Cardiac muscle cell (in vitro differentiated cells and primary cell): ENCODE results near the gene GNB2. TPM values are rescaled to one million over a fixed set of nuclear protein-coding genes. Genes with fewer than 3 reads are reported as not detected.

ENCODE experiments used
- DNase-seq, 2 donors: peaks; one replicate each; pipeline versions ENCODE4 v3.0.0 to v3.0.0-alpha.2; 2010 to 2017; ENCODE audit warnings: low read depth in 1 of 2, low spot score in 1 of 2
- H3K27ac ChIP-seq: fragments of 200-600 bp; sonication (generic); 2 replicates; pipeline ENCODE4 v1.5.1; 2016
- H3K27me3 ChIP-seq: fragments of 200-600 bp; sonication (generic); 2 replicates; pipeline ENCODE4 v1.6.0; 2016; ENCODE audit warnings: control low read depth
- H3K36me3 ChIP-seq: fragments of 200-600 bp; sonication (generic); 2 replicates; pipeline ENCODE4 v1.5.1; 2016; ENCODE audit warnings: control low read depth
- H3K4me1 ChIP-seq: fragments of 200-600 bp; sonication (generic); 2 replicates; pipeline ENCODE4 v1.8.1; 2017; ENCODE audit warnings: low read depth, mild to moderate bottlenecking, mixed run types
- H3K4me3 ChIP-seq: fragments of 200-600 bp; sonication (generic); 2 replicates; pipeline ENCODE4 v1.5.1; 2016; ENCODE audit warnings: mild to moderate bottlenecking
- H3K9me3 ChIP-seq: fragments of 200-600 bp; sonication (generic); 2 replicates; pipeline ENCODE4 v1.5.1; 2017; ENCODE audit warnings: low read depth, mild to moderate bottlenecking, control low read depth
- CTCF ChIP-seq: IDR thresholded peaks from 2 replicates; pipeline ENCODE4 v1.5.1; 2012; ENCODE audit warnings: low read depth, mild to moderate bottlenecking, low read length
- polyA plus RNA-seq: library from polyadenylated mRNA; unstranded; fragments of >200 nt; fragmentation: Nextera tagmentation; extraction: Ambion mirVana; gene quantifications from 2 replicates; pipeline ENCODE4 v1.2.1, GENCODE V29; 2016
- total RNA-seq: library from RNA; depleted of rRNA; stranded (reverse); fragments of >200 nt; gene quantifications from 2 replicates; pipeline ENCODE4 v1.2.3, GENCODE V29; 2016

Gene GNB2
- total RNA-seq (233 and 234 TPM in 2 replicates), polyA plus RNA-seq (241 and 286 TPM in 2 replicates)

GRCh38 chr7:100673302-100673941 lies at the start of gene GNB2:
Gene GNB2, plus strand, starts transcription at chr7:100673740. Its CDS starts 2,526 bp downstream, at chr7:100676266.
- peaks cover 12% of the 10 kb centered on the region for H3K36me3 ChIP-seq
- peak within 1 kb of the TSS; percentile 96 for H3K4me3 ChIP-seq
- TF ChIP-seq CTCF: no peak
- peaks cover 4% of the 10 kb centered on the region for H3K4me1 ChIP-seq
- H3K27me3 ChIP-seq: peaks cover 11% of the 10 kb centered on the region
- peak within 1 kb of the TSS; percentile 98 for H3K27ac ChIP-seq
- peak; percentile 97 to 100 for DNase-seq
- H3K9me3 ChIP-seq: no peaks in the 10 kb centered on the region

- no peak overlapping the region for H3K27ac ChIP-seq
- TF ChIP-seq CTCF: no peak
- H3K27me3 ChIP-seq: no peaks in the 10 kb centered on the region
- H3K4me3 ChIP-seq: no peak overlapping the region
- H3K4me1 ChIP-seq: no peaks in the 10 kb centered on the region
- no peak for DNase-seq
- H3K36me3 ChIP-seq: no peaks in the 10 kb centered on the region
- no peaks in the 10 kb centered on the region for H3K9me3 ChIP-seq
Observed at GRCh38 chr7:100623951-100624824, 49.4 kb upstream of the GNB2 start.

- no peaks in the 10 kb centered on the region for H3K9me3 ChIP-seq
- no peaks in the 10 kb centered on the region for H3K27me3 ChIP-seq
- H3K4me1 ChIP-seq: no peaks in the 10 kb centered on the region
- DNase-seq: no peak
- H3K36me3 ChIP-seq: no peaks in the 10 kb centered on the region
- H3K4me3 ChIP-seq: no peak overlapping the region
- TF ChIP-seq CTCF: no peak
- H3K27ac ChIP-seq: no peak overlapping the region
Observed at GRCh38 chr7:100626055-100626454, 47.5 kb upstream of the GNB2 start.

GRCh38 chr7:100626530-100627237 lies 46.9 kb upstream of the GNB2 start:
- Histone ChIP-seq H3K4me1 (no peaks in the 10 kb centered on the region), H3K9me3 (no peaks in the 10 kb centered on the region), H3K4me3 (peak overlapping the region; percentile 16), H3K36me3 (no peaks in the 10 kb centered on the region), H3K27ac (no peak overlapping the region), H3K27me3 (peaks cover under 1% of the 10 kb centered on the region)
- TF ChIP-seq CTCF: no peak
- peak; percentile 81 to 91 for DNase-seq

- Histone ChIP-seq H3K4me1 (no peaks in the 10 kb centered on the region), H3K4me3 (no peak overlapping the region), H3K27me3 (peaks cover 6% of the 10 kb centered on the region), H3K36me3 (no peaks in the 10 kb centered on the region), H3K27ac (no peak overlapping the region), H3K9me3 (no peaks in the 10 kb centered on the region)
- DNase-seq: no peak
- no peak for TF ChIP-seq CTCF
Observed at GRCh38 chr7:100627238-100627549, 46.3 kb upstream of the GNB2 start.
